ENCODE data around the gene GALNT8.
"Not testable (repeated sequence)": the region's sequence is repeated elsewhere in the genome, so short reads cannot be mapped to it uniquely, and the experiment has no call there.

Gene GALNT8

DNA sequence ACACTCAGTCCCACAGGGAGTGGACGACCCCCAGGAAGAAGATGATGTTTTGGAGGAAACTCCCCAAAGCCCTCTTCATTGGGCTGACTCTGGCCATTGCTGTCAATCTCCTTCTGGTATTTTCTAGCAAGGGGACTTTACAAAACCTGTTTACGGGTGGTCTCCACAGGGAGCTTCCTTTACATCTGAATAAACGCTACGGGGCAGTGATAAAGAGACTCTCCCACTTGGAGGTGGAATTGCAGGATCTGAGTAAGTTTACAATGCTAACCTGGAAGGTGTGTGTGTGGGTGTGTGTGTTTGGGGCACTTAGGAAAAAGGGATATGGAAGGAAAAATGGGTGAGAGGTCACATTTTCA is 416 bp downstream of the GALNT8 start:
- H3K4me3 ChIP-seq (replicated peaks in 1 of 2; ENCODE audit: low read depth in 2 of 2, low read length in 2 of 2), result no peak overlapping the region
- TF ChIP-seq CTCF (IDR thresholded peaks at IDR 0.05; ENCODE audit: low read depth, low read length), result no peak
- no peak for DNase-seq (ENCODE audit: low read depth in 2 of 2)

GRCh38 chr12:4721587-4721986 is 1.4 kb downstream of the GALNT8 start:
- H3K4me3 ChIP-seq (replicated peaks in 1 of 2; ENCODE audit: low read depth in 2 of 2, low read length in 2 of 2); DNase-seq (ENCODE audit: low read depth in 2 of 2): not testable (repeated sequence)

DNA sequence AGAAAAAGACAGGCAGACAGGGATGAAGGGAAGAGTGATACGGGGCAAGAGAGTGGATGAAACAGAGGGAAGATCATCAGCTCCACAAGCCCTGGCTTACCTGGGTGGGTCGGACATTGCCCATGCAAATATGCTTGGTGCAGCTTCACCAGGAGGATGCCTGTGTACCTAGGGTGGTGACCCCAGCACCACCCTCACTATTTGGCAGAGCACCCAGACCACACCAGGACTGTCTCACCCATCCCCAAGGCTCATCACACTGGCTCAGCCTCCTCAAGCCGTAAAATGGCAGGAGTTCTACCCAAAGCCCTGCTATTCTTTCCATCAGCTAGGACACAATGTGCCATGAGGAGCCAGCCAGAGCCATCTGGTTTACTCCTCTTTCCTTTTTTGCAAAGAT is 3.0 kb downstream of the GALNT8 start:
- H3K4me3 ChIP-seq (replicated peaks in 1 of 2; ENCODE audit: low read depth in 2 of 2, low read length in 2 of 2), result no peak overlapping the region
- DNase-seq (ENCODE audit: low read depth in 2 of 2), result no peak
- no peak for TF ChIP-seq CTCF (IDR thresholded peaks at IDR 0.05; ENCODE audit: low read depth, low read length)

GRCh38 chr12:4725057-4725456 is 4.9 kb downstream of the GALNT8 start:
- no peak for TF ChIP-seq CTCF (IDR thresholded peaks at IDR 0.05; ENCODE audit: low read depth, low read length)
- no peak overlapping the region for H3K4me3 ChIP-seq (replicated peaks in 1 of 2; ENCODE audit: low read depth in 2 of 2, low read length in 2 of 2)
- no peak for DNase-seq (ENCODE audit: low read depth in 2 of 2)

DNA sequence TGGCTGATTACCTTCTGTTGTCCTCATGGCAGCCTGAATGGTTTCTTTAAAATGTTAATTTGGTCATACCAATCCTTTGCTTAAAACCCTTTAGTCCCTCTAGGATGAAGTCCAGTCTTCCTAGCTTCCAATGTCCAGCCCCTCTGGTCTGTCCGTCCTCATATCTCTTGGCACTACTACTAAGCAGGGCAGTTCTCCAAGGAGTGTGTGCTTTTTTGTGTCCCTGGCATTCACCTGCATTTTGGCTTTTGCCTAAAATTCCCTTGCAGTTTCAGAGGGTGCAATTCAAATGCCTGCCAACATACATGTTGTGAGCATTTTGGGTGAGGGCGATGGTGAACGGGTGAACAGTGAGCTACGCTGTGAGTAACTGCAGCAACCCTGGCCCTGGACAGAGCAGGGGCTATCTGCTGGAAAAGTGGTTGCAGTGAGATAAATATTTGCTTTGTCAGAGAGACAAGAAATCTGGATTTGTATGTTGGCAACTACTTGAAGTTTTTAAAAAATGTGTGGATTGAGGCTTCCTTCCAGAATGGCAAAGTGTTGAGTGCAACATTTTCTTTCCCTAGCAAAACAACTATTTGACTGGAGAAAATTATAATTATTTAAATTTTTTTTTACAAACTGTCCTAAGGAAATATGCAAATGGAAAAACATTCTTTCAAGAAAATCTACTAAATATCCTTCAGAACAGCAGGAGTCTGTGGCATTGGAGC is 14.6 kb downstream of the GALNT8 start:
- no peak for TF ChIP-seq CTCF (IDR thresholded peaks at IDR 0.05; ENCODE audit: low read depth, low read length)
- H3K4me3 ChIP-seq (replicated peaks in 1 of 2; ENCODE audit: low read depth in 2 of 2, low read length in 2 of 2), result no peak overlapping the region
- no peak for DNase-seq (ENCODE audit: low read depth in 2 of 2)

- H3K4me3 ChIP-seq (replicated peaks in 1 of 2; ENCODE audit: low read depth in 2 of 2, low read length in 2 of 2), result no peak overlapping the region
- TF ChIP-seq CTCF (IDR thresholded peaks at IDR 0.05; ENCODE audit: low read depth, low read length), result no peak
- DNase-seq (ENCODE audit: low read depth in 2 of 2), result no peak
Observed at GRCh38 chr12:4736091-4736490, 15.9 kb downstream of the GALNT8 start.

- TF ChIP-seq CTCF (IDR thresholded peaks at IDR 0.05; ENCODE audit: low read depth, low read length), result no peak
- no peak for DNase-seq (ENCODE audit: low read depth in 2 of 2)
- no peak overlapping the region for H3K4me3 ChIP-seq (replicated peaks in 1 of 2; ENCODE audit: low read depth in 2 of 2, low read length in 2 of 2)
Observed at GRCh38 chr12:4738541-4738940, 18.3 kb downstream of the GALNT8 start.

Measured in cardiac fibroblast (primary cell).